Subcutaneous adipose tissue (tissue), 4 donors: ENCODE measurements around the gene MRPL21. TPM values are rescaled to one million over a fixed set of nuclear protein-coding genes. Genes with fewer than 3 reads are reported as not detected.

Experiments used
- total RNA-seq, 4 donors: library from RNA; depleted of rRNA; stranded (reverse); fragments of >200 nt; gene quantifications; one replicate each; pipeline ENCODE4 v1.1.0, GENCODE V29; 2016
- TF ChIP-seq, protein P1 (sequence below): fragments of 450-650 bp; IDR thresholded peaks from one replicate; pipeline ENCODE4 v1.5.1; 2016; ENCODE audit warnings: low read depth, mild to moderate bottlenecking, control low read depth, antibody characterized with exemption, moderate library complexity

MRPL21 gene
- total RNA-seq, 4 donors from 2014 or later = 23.5 to 47.6 (median 37.6) TPM

DNA sequence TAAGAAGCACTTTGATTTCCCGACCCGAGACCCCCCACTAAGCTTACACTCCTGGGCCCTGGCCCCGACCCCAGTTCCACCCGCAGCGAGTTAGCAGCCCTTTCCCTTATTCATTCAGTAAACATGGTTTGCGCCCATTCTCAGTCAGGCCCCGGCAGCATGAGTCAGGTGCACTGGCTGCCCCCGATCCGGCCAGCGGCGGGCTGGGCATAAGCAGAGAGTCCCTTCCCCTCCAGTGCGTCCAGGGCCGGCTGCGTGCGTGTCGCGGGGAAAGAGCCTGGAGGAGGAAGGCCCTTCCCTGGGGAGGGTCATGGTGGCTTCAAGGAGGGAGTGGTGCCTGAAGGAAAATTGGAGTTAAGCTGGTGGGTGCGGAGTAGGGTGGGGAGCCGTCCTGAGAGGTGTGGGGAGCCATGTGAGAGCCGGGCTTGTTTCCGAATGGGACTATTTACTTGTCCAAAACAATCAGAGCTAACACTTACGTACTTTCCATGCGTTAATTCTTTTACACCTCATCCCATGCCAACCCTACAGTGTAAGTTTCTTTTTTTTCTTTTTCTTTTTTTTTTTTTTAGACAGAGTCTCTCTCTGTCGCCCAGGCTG, 716 bp upstream of the MRPL21 start:
- TF ChIP-seq, protein P1, sequence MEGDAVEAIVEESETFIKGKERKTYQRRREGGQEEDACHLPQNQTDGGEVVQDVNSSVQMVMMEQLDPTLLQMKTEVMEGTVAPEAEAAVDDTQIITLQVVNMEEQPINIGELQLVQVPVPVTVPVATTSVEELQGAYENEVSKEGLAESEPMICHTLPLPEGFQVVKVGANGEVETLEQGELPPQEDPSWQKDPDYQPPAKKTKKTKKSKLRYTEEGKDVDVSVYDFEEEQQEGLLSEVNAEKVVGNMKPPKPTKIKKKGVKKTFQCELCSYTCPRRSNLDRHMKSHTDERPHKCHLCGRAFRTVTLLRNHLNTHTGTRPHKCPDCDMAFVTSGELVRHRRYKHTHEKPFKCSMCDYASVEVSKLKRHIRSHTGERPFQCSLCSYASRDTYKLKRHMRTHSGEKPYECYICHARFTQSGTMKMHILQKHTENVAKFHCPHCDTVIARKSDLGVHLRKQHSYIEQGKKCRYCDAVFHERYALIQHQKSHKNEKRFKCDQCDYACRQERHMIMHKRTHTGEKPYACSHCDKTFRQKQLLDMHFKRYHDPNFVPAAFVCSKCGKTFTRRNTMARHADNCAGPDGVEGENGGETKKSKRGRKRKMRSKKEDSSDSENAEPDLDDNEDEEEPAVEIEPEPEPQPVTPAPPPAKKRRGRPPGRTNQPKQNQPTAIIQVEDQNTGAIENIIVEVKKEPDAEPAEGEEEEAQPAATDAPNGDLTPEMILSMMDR = no peak

DNA sequence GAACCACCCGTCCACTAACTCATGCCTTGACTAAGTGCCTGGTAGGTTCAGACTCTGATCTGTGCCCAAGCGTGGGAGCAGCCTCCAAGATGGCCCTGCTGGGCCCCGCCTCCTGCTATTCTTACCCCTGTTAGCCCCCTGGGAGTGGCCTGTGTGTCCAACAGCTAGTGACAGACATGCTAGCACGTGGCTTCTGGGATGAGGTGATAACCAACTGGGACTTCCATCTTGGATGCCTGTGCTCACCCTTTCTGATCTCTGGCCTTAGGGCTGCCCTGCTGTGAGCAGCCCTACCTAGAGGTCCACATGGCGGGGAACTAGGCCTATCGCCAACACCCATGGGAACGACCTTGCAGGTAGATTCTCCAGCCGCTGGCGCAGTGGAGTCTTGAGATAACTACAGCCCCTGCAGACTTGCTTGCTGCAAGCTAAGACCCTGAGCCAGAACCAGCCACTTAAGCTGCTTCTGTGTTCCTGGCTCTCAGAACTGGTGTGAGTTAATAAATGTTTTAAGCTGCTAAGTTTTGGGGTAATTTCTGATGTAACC, 2.7 kb downstream of the MRPL21 start:
- TF ChIP-seq, protein P1 = no peak

DNA sequence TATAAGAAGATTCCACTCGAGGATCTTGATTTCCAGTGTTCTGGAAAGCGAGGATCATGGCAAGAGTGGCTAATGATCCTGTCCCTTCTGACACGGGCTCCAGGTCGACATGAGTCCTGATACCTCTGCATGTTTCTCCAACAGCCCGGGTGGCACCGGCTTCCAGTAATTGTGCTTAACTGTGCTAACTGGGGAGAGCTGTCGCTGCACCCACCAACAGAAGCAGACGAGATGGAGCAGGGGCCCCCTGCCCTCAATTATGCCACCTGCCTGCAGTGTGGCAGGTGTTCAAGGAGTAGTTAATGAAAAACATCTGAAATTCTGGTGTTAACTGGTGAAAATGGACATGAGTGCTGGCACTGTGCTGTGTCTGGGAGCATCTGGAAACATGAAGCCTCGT, 6.2 kb downstream of the MRPL21 start:
- TF ChIP-seq, protein P1 = no peak

DNA sequence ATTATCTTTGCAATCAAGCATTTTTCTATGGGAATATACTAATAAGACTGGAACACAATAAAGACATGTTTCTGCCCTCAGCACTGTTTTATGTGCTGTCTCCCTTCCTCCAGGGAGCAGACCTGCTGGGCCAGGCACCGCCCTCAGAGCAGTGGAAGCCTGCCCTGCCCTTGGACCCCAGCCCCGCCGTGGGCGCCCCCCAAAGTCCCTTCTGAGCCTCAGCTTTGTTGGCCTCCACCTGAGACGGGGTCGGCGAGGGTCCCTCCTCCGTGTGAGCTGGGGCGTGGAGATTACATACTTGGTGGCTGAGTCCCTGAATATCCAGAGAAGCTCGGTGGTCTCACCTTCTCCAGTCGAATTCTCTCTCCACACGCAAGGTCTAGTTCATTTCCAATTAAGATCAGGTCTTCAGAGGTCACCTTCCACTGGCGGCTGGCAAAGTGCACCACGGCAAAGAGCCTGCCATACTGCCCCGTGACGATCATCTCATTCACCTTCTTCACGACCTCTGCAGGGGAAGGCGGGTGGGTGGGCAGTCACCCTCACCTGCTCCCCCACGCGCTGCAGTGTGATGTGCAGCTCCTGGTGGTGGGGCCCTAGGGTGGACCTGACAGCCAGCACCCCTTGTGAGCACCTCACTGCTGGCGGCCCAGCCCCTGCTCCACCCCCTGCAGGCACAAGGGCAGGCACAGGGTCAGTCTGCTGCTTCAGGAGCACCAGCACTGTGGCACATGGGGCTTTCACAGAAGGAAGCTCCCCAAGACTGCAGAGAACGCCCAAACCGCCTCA, 7.3 kb downstream of the MRPL21 start:
- TF ChIP-seq, protein P1 = no peak

DNA sequence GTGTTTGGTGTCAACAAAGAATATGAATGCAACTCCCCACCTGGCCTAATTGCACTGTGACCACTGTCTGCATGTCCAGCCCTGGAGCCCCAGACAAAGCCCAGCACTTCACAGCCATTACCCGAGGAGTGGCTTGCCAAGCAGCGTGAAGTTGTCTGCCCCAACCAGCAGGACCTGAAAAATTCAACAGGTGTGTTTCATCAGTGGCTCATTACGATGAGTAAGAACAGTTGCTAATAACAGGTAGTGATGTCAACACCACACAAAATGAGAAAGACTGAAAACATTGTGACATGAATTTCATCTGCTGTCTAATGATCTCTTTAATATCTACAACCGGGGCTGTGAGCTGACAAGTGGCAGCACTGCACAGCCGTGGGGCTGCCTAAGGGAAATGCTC, 10.3 kb downstream of the MRPL21 start:
- TF ChIP-seq, protein P1 = no peak

DNA sequence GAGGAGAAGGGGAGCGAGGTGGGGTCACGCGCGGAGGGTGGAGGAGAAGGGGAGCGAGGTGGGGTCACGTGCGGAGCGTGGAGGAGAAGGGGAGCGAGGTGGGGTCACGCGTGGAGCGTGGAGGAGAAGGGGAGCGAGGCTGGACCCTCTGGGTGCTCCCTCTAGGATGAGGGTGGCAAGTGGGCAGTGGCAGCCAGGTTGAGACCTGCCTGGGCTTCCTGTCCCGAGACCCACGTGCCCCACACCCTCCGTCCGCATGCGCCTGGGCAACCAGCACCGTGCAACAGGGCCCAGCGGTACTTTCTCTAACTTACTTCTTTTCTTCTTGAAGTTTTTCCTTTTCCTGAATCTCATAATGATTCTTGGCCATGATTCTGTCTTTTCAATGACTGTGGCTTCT, 11.1 kb downstream of the MRPL21 start:
- TF ChIP-seq, protein P1 = no peak

DNA sequence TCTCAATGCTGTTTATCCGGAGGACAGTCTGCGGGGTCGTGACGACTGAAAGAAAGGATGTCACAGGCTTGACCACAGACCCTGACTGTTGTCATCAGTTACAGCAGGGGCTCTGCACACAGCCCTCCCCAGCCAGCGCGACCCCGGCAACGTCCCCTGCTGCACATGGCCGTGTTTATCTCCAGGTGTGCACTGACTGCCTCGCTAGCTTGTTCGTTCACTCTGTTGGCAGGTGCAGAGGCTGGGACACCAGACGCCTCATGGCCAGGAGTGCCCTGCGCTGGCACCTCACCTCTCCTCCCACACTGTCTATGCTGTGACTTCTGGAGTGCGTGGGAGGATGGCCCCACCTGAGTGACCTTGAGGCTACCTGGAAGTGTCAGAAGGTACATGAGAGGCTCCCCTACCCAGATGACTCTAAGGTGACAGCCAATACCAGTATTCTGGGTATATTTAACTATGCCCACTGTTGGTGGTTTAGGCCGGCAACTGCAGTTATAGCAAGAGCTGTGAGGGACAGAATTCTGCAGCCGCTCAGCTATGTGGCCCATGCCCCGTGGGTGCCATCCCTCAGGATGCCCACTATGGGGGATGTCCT, 12.2 kb downstream of the MRPL21 start:
- TF ChIP-seq, protein P1 = no peak
